Central memory CD8-positive, alpha-beta T cell (primary cell): ENCODE data around the gene ITPKC.
A peak's percentile ranks its signal among the peaks of the same experiment; 100 is the strongest.

Source experiments
- ATAC-seq: fragments of 150-1000 bp; cut with Tn5 transposase; replicated peaks from 2 replicates; pipeline ENCODE4 v1.10.0; 2022; ENCODE audit warnings: mild to moderate bottlenecking, moderate FRiP score, moderate number of reproducible peaks; ENCODE audit not compliant: poor library complexity, severe bottlenecking; ENCODE audit errors: extremely low read depth
- DNase-seq, 2 donors: peaks; one replicate each; pipeline ENCODE4 v3.0.0; 2021; ENCODE audit warnings: low spot score in 2 of 2
- H3K27ac Mint-ChIP-seq: one replicate; pipeline ENCODE4 v1.8.0; 2022; ENCODE audit warnings: low read depth, mild to moderate bottlenecking, moderate library complexity, mixed read lengths
- H3K27me3 Mint-ChIP-seq: one replicate; pipeline ENCODE4 v1.8.0; 2022; ENCODE audit warnings: mixed read lengths
- H3K36me3 Mint-ChIP-seq: one replicate; pipeline ENCODE4 v1.8.0; 2022; ENCODE audit warnings: mild to moderate bottlenecking, moderate library complexity, mixed read lengths; ENCODE audit not compliant: insufficient read depth
- H3K4me1 Mint-ChIP-seq: one replicate; pipeline ENCODE4 v1.8.0; 2022; ENCODE audit warnings: mixed read lengths
- H3K4me3 Mint-ChIP-seq: one replicate; pipeline ENCODE4 v1.8.0; 2022; ENCODE audit warnings: mild to moderate bottlenecking, moderate library complexity, mixed read lengths
- H3K9me3 Mint-ChIP-seq: one replicate; pipeline ENCODE4 v1.8.0; 2022; ENCODE audit warnings: mixed read lengths

Gene ITPKC

DNA sequence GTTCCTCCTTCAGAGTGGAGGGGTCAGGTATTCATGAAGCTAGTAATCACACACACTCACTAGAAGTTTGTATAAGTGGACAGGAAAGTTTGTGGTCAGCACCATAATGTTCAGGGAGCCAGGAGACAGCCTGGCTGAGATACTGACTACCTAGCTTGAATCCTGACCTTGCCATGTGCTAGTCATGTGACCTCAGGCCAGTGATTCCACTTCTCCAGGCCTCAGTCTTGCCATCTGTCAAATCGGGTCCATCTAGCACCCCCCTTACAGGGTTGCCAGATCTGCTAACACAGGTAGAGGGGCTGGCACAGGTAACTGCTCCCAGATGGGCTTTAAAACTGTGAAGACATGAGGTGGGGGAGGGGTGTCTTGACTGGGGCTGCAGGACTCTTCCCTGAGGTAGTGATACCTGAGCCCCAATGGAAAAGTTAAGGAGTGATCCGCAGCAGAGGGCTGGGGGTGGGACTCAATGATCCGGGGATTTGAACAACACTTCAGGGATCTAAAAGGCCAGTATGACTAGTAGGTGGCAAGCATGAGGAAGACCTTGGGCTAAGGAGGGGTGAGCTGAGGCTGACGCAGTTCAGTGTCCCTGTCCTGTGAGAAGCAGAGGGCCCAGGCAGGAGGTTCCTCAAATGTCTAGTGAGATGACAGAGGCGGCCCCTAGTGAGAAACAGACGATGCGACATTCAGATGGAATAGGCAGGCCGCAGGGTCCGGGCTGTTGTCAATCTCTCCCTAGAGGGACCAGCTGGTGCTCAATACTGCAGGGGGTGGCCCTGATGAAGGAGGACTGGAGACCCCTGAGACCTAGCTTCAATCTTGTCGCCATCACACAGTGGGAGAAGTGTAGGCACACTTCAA is 24.8 kb downstream of the ITPKC start:
- Mint-ChIP-seq H3K27me3 (no peaks in the 10 kb centered on the region), H3K4me3 (no peak overlapping the region), H3K4me1 (no peaks in the 10 kb centered on the region), H3K27ac (no peak overlapping the region), H3K9me3 (no peaks in the 10 kb centered on the region), H3K36me3 (peaks cover 3% of the 10 kb centered on the region)
- DNase-seq (no peak), ATAC-seq (no peak)

- ATAC-seq (no peak), DNase-seq (no peak)
- Mint-ChIP-seq H3K4me3 (no peak overlapping the region), H3K9me3 (no peaks in the 10 kb centered on the region), H3K4me1 (no peaks in the 10 kb centered on the region), H3K27me3 (no peaks in the 10 kb centered on the region), H3K27ac (no peak overlapping the region), H3K36me3 (peaks cover 1% of the 10 kb centered on the region)
These were observed 25.6 kb downstream of the ITPKC start for GRCh38 chr19:40742477-40742876.

GRCh38 chr19:40742886-40743285 is 26.0 kb downstream of the ITPKC start:
- Mint-ChIP-seq H3K27ac (no peak overlapping the region), H3K9me3 (no peaks in the 10 kb centered on the region), H3K36me3 (no peaks in the 10 kb centered on the region), H3K27me3 (no peaks in the 10 kb centered on the region), H3K4me3 (no peak overlapping the region), H3K4me1 (no peaks in the 10 kb centered on the region)
- ATAC-seq (no peak), DNase-seq (no peak)

GRCh38 chr19:40743926-40744325 is 27.0 kb downstream of the ITPKC start:
- H3K9me3 Mint-ChIP-seq, result no peaks in the 10 kb centered on the region
- ATAC-seq, result no peak
- DNase-seq, result no peak
- no peaks in the 10 kb centered on the region for H3K4me1 Mint-ChIP-seq
- H3K27me3 Mint-ChIP-seq, result no peaks in the 10 kb centered on the region
- H3K36me3 Mint-ChIP-seq, result peaks cover under 1% of the 10 kb centered on the region
- H3K4me3 Mint-ChIP-seq, result no peak overlapping the region
- peak overlapping the region; percentile 71 for H3K27ac Mint-ChIP-seq

DNA sequence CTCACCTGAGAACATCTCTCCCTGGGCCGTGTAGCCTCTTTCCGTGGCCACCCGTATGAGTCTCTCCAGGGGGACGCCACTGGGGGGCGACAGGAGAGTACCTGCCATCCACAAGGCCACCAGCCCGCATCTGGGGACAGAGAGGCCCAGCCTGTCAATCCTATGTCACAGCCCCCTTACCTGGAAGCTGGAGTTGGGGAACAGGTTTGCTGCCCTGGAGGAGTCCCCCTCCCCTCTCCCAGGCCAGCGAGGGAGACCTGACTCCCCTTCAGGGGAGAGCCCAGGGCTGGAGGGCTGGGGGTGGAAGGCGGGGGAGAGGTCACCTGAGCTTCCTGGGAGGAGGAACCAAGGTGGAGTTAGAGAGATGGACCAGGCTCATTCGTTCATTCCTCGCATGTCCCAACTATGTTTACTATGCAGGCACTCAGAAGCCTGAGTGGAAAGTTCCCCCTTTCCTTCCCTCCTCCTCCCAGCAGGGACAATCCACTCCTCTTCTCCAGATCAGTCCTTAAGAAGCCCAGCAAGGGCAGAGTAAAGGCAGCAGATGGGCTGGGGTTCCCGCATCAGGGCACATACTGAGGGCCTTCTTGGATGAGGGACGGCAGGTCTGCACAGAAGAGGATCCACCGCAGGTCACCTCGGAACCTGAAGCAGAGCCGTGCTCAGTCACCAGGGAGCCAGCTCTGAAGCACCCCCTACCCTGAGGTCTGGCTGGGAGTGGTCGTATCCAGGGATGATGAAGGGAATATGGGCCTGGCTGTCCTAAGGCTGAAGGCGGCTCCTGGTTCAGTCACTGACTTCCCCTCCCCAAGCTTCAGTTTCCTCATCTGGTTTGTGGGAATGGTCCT is 27.9 kb downstream of the ITPKC start:
- Mint-ChIP-seq H3K27me3 (no peaks in the 10 kb centered on the region), H3K4me3 (no peak overlapping the region), H3K4me1 (peaks cover 6% of the 10 kb centered on the region), H3K27ac (no peak overlapping the region), H3K9me3 (no peaks in the 10 kb centered on the region), H3K36me3 (peaks cover 5% of the 10 kb centered on the region)
- peak; percentile 40 for ATAC-seq
- DNase-seq, result no peak

DNA sequence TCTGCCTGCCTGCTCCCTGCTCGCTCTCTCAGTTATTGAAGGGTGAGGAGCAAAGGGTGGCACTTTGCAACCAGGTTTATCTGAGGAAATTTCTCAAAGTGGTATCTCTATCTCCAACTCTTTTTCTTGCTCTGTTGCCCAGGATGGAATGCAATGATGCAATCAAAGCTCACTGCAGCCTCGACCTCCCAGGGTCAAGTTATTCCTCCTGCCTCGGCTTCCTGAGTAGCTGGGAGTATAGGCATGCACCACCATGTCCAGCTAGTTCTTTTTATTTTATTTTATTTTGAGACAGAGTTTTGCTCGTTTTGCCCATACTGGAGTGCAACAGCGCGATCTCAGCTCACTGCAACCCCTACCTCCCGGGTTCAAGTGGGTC is 28.5 kb downstream of the ITPKC start:
- Mint-ChIP-seq H3K27me3 (no peaks in the 10 kb centered on the region), H3K4me1 (peaks cover 12% of the 10 kb centered on the region), H3K9me3 (no peaks in the 10 kb centered on the region), H3K36me3 (peaks cover 10% of the 10 kb centered on the region), H3K27ac (no peak overlapping the region), H3K4me3 (no peak overlapping the region)
- DNase-seq (no peak), ATAC-seq (no peak)

DNA sequence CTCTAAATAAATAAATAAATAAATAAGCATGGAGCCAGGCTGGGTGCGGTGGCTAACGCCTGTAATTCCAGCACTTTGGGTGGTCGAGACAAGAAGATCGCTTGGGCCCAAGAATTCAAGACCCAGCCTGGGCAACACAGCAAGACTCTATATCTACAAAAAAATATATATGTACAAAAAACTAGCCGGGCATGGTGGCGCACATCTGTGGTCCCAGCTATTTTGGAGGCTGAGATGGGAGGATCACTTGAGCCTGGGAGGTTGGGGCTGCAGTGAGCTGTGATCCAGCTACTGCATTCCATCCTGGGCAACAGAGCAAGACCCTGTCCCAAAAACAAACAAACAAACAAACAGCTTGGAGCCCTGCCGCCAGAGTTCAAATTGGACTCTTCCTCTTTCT is 30.6 kb downstream of the ITPKC start:
- Mint-ChIP-seq H3K4me1 (peaks cover 28% of the 10 kb centered on the region), H3K9me3 (no peaks in the 10 kb centered on the region), H3K36me3 (peaks cover 31% of the 10 kb centered on the region), H3K4me3 (no peak overlapping the region), H3K27ac (no peak overlapping the region), H3K27me3 (no peaks in the 10 kb centered on the region)
- ATAC-seq (no peak), DNase-seq (no peak)

GRCh38 chr19:40750058-40750873 is 33.4 kb downstream of the ITPKC start, which contains the start of gene ACTMAP:
TSS of gene ACTMAP (minus strand) at chr19:40750477. CDS start at chr19:40749803, 674 bp downstream.
- DNase-seq, result peak; percentile 98 to 100
- no peaks in the 10 kb centered on the region for H3K27me3 Mint-ChIP-seq
- peaks cover 45% of the 10 kb centered on the region for H3K4me1 Mint-ChIP-seq
- peak within 1 kb of the TSS; percentile 93 for H3K27ac Mint-ChIP-seq
- no peaks in the 10 kb centered on the region for H3K9me3 Mint-ChIP-seq
- peak; percentile 90 for ATAC-seq
- H3K36me3 Mint-ChIP-seq, result peaks cover 39% of the 10 kb centered on the region
- H3K4me3 Mint-ChIP-seq, result peak within 1 kb of the TSS; percentile 84

DNA sequence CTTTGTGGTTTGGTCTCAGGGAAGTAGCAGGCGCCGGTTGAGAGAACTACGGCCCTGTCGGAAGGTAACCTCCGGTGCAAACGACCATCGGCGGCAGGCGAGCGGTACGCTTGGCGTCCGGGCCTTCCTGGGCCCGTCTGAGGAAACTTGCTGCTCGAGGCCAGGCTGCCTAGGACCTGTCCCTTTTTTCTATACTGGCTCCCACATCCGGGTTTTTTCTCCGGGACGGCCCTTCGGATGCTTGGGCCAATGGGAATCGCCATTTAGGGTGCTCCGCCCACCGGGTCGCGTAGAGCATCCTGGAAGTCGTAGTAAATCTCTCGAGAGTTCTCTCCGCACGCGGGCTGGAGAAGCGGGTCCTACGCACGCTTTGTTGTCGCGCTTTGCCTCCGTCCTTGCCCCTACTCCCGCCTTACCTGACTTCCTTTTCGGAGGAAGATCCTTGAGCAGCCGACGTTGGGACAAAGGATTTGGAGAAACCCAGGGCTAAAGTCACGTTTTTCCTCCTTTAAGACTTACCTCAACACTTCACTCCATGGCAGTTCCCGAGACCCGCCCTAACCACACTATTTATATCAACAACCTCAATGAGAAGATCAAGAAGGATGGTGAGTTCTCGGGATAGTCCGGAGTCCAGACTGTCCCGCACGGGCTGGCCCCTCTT is 34.1 kb downstream of the ITPKC start, which contains the start of gene SNRPA:
Gene SNRPA (plus strand): TSS at position 330 of the 664 bp plus-strand sequence. CDS start 206 bp downstream, at position 536.
- Mint-ChIP-seq H3K4me1 (peaks cover 51% of the 10 kb centered on the region), H3K9me3 (no peaks in the 10 kb centered on the region), H3K4me3 (peak within 1 kb of the TSS; percentile 84), H3K27ac (peak within 1 kb of the TSS; percentile 93), H3K27me3 (no peaks in the 10 kb centered on the region), H3K36me3 (peaks cover 41% of the 10 kb centered on the region)
- ATAC-seq (peak; percentile 73), DNase-seq (peak; percentile 94 to 95)

- H3K9me3 Mint-ChIP-seq, result no peaks in the 10 kb centered on the region
- peak overlapping the region; percentile 84 for H3K4me3 Mint-ChIP-seq
- no peak for DNase-seq
- H3K27me3 Mint-ChIP-seq, result no peaks in the 10 kb centered on the region
- H3K4me1 Mint-ChIP-seq, result peaks cover 64% of the 10 kb centered on the region
- peaks cover 52% of the 10 kb centered on the region for H3K36me3 Mint-ChIP-seq
- no peak for ATAC-seq
- H3K27ac Mint-ChIP-seq, result peak overlapping the region; percentile 93
These were observed 35.4 kb downstream of the ITPKC start for GRCh38 chr19:40752257-40752781.

DNA sequence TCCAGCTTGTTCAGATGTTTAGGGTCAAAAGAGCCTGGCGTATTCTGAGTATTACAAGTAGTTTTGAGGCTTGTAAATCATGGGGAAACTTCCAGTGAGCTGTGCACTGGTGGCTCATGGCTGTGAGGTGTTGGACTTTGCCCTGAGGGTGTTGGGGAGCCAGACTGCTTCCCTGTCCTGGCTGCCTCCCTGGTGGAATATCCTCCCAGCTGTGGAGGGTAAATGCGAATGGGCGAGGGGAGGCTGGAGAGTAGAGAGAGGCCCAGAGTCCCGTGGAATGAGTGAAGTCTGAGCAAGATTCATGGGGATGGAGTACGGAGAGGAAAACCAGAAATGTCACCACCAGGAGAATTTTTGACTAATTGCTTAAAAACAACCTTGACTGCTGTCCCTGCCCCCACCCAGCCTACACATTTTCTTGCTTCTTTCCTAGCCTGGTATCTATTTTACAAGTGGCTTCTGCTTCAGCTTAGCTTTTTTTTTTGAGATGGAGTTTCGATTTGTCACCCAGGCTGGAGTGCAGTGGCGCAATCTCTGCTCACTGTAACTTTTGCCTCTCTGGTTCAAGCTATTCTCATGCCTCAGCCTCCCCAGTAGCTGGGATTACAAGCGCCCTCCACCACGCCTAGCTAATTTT is 37.8 kb downstream of the ITPKC start:
- DNase-seq (no peak), ATAC-seq (no peak)
- Mint-ChIP-seq H3K9me3 (no peaks in the 10 kb centered on the region), H3K27me3 (no peaks in the 10 kb centered on the region), H3K36me3 (peaks cover 68% of the 10 kb centered on the region), H3K4me3 (peak overlapping the region; percentile 84), H3K4me1 (peaks cover 70% of the 10 kb centered on the region), H3K27ac (peak overlapping the region; percentile 95)
